SU-DHL-6 (cell line): ENCODE measurements around the gene EXOC7.

Experiments used
- EZH2phosphoT487 ChIP-seq: fragments of 200-600 bp; sonication (generic), shearing (Covaris generic); conservative IDR thresholded peaks from 2 replicates; pipeline ENCODE4 v1.6.1; 2018; ENCODE audit warnings: mild to moderate bottlenecking, antibody characterized with exemption, low read length, moderate library complexity, mixed read lengths
- TF ChIP-seq, protein P1 (sequence below): fragments of 200-600 bp; sonication (generic); IDR thresholded peaks from one replicate; pipeline ENCODE4 v1.5.1; 2017; ENCODE audit warnings: antibody characterized with exemption, mild to moderate bottlenecking, low read length, moderate library complexity; ENCODE audit not compliant: insufficient read depth, poor library complexity, severe bottlenecking

DNA sequence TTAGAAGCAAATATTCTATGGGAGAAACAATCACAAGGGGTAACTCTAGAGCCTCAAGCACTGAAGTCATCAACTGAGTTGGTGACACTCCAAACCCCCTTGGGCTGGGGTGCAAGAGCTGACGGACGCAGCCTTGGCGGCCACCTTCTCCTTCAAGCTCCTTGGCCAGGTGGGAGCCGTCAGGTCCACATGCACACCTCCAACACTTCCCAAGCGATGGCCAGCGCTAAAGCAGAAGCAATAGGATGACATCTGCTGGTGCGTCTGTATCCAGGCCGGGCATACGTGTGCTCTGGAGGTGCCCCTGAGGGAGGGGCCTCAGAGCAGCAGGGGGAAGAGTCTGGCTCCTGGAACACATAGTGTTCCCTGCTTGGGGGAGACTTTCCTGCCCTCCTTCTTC lies 49.6 kb upstream of the EXOC7 start:
- TF ChIP-seq, protein P1, sequence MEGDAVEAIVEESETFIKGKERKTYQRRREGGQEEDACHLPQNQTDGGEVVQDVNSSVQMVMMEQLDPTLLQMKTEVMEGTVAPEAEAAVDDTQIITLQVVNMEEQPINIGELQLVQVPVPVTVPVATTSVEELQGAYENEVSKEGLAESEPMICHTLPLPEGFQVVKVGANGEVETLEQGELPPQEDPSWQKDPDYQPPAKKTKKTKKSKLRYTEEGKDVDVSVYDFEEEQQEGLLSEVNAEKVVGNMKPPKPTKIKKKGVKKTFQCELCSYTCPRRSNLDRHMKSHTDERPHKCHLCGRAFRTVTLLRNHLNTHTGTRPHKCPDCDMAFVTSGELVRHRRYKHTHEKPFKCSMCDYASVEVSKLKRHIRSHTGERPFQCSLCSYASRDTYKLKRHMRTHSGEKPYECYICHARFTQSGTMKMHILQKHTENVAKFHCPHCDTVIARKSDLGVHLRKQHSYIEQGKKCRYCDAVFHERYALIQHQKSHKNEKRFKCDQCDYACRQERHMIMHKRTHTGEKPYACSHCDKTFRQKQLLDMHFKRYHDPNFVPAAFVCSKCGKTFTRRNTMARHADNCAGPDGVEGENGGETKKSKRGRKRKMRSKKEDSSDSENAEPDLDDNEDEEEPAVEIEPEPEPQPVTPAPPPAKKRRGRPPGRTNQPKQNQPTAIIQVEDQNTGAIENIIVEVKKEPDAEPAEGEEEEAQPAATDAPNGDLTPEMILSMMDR = no peak
- TF ChIP-seq EZH2phosphoT487 = no peak
